HG03469 (cell line): ENCODE results near the gene EFHC2.
"Not testable (repeated sequence)": the region's sequence is repeated elsewhere in the genome, so short reads cannot be mapped to it uniquely, and the experiment has no call there.

ENCODE experiments used
- ATAC-seq: cut with Tn5 transposase; IDR thresholded peaks from one replicate; pipeline ENCODE4 v1.9.1; 2021; ENCODE audit warnings: mild to moderate bottlenecking, moderate library complexity, moderate number of reproducible peaks; ENCODE audit not compliant: unreplicated experiment

Gene EFHC2

GRCh38 chrX:44235534-44235933 is 107.9 kb downstream of the EFHC2 start:
- ATAC-seq: no peak

GRCh38 chrX:44234541-44234940 is 108.9 kb downstream of the EFHC2 start:
- no peak for ATAC-seq

GRCh38 chrX:44234116-44234515 is 109.4 kb downstream of the EFHC2 start:
- no peak for ATAC-seq

- no peak for ATAC-seq
Measured at GRCh38 chrX:44232081-44232480, 111.4 kb downstream of the EFHC2 start.

GRCh38 chrX:44228621-44229020 is 114.9 kb downstream of the EFHC2 start:
- ATAC-seq: peak; percentile 72

- no peak for ATAC-seq
Measured at GRCh38 chrX:44227991-44228390, 115.5 kb downstream of the EFHC2 start.

GRCh38 chrX:44225667-44226066 is 117.8 kb downstream of the EFHC2 start:
- ATAC-seq: no peak

- ATAC-seq: no peak
Measured at GRCh38 chrX:44224760-44225159, 118.7 kb downstream of the EFHC2 start.

GRCh38 chrX:44223150-44223549 is 120.3 kb downstream of the EFHC2 start:
- ATAC-seq: no peak

- no peak for ATAC-seq
Measured at GRCh38 chrX:44218465-44218864, 125.0 kb downstream of the EFHC2 start.

- no peak for ATAC-seq
Measured at GRCh38 chrX:44216171-44216570, 127.3 kb downstream of the EFHC2 start.

GRCh38 chrX:44203791-44204190 is 139.7 kb downstream of the EFHC2 start:
- ATAC-seq: no peak

- ATAC-seq: no peak
Measured at GRCh38 chrX:44202596-44202995, 140.9 kb downstream of the EFHC2 start.

- ATAC-seq: no peak
Measured at GRCh38 chrX:44189116-44189515, 154.4 kb downstream of the EFHC2 start.

- not testable (repeated sequence) for ATAC-seq
Measured at GRCh38 chrX:44187915-44188314, 155.6 kb downstream of the EFHC2 start.

- no peak for ATAC-seq
Measured at GRCh38 chrX:44183329-44183728, 160.1 kb downstream of the EFHC2 start.

GRCh38 chrX:44178274-44179053 is 165.0 kb downstream of the EFHC2 start:
- no peak for ATAC-seq

- no peak for ATAC-seq
Measured at GRCh38 chrX:44175455-44175854, 168.0 kb downstream of the EFHC2 start.

- ATAC-seq: no peak
Measured at GRCh38 chrX:44174061-44174460, 169.4 kb downstream of the EFHC2 start.

- no peak for ATAC-seq
Measured at GRCh38 chrX:44173219-44173618, 170.3 kb downstream of the EFHC2 start.

GRCh38 chrX:44167116-44167515 is 176.4 kb downstream of the EFHC2 start:
- ATAC-seq: no peak

GRCh38 chrX:44162964-44163475 is 180.5 kb downstream of the EFHC2 start:
- ATAC-seq: no peak

GRCh38 chrX:44157858-44158257 is 185.6 kb downstream of the EFHC2 start:
- ATAC-seq: no peak
